HG03064 (cell line): Measurements from ENCODE around the gene HSPA4.
"Not testable (repeated sequence)": the region's sequence is repeated elsewhere in the genome, so short reads cannot be mapped to it uniquely, and the experiment has no call there.

ENCODE experiments used
- ATAC-seq: cut with Tn5 transposase; IDR thresholded peaks from one replicate; pipeline ENCODE4 v1.9.1; 2021; ENCODE audit warnings: low read depth; ENCODE audit not compliant: unreplicated experiment

HSPA4 gene

GRCh38 chr5:133051542-133052316, at the start of gene HSPA4:
Gene HSPA4 (plus strand): TSS chr5:133052013. CDS start chr5:133052251, 238 bp downstream.
- peak; percentile 86 for ATAC-seq

- ATAC-seq: no peak
Observed at GRCh38 chr5:133006653-133007052, 45.2 kb upstream of the HSPA4 start.

- ATAC-seq: not testable (repeated sequence)
Observed at GRCh38 chr5:133008455-133008854, 43.4 kb upstream of the HSPA4 start.

GRCh38 chr5:133015466-133015865, 36.3 kb upstream of the HSPA4 start:
- no peak for ATAC-seq

GRCh38 chr5:133017964-133018363, 33.8 kb upstream of the HSPA4 start:
- no peak for ATAC-seq

- not testable (repeated sequence) for ATAC-seq
Observed at GRCh38 chr5:133019471-133019870, 32.3 kb upstream of the HSPA4 start.

GRCh38 chr5:133025804-133026663, 25.8 kb upstream of the HSPA4 start, which contains the start of gene ZCCHC10:
Gene ZCCHC10 (minus strand): TSS chr5:133026549. CDS start chr5:133026537, 12 bp downstream.
- peak; percentile 95 for ATAC-seq

GRCh38 chr5:133026664-133027153, 25.1 kb upstream of the HSPA4 start:
- ATAC-seq: no peak

- no peak for ATAC-seq
Observed at GRCh38 chr5:133029416-133029815, 22.4 kb upstream of the HSPA4 start.

- ATAC-seq: no peak
Observed at GRCh38 chr5:133030343-133031005, 21.3 kb upstream of the HSPA4 start.

- no peak for ATAC-seq
Observed at GRCh38 chr5:133032852-133033742, 18.7 kb upstream of the HSPA4 start.

GRCh38 chr5:133034064-133034463, 17.7 kb upstream of the HSPA4 start:
- ATAC-seq: no peak

- ATAC-seq: no peak
Observed at GRCh38 chr5:133035224-133035623, 16.6 kb upstream of the HSPA4 start.

GRCh38 chr5:133036677-133037076, 15.1 kb upstream of the HSPA4 start:
- ATAC-seq: not testable (repeated sequence)

- no peak for ATAC-seq
Observed at GRCh38 chr5:133041157-133041784, 10.5 kb upstream of the HSPA4 start.

- ATAC-seq: no peak
Observed at GRCh38 chr5:133041910-133042309, 9.9 kb upstream of the HSPA4 start.

GRCh38 chr5:133046560-133046959, 5.3 kb upstream of the HSPA4 start:
- not testable (repeated sequence) for ATAC-seq

- ATAC-seq: no peak
Observed at GRCh38 chr5:133047404-133047803, 4.4 kb upstream of the HSPA4 start.

GRCh38 chr5:133048993-133049725, 2.7 kb upstream of the HSPA4 start:
- ATAC-seq: no peak
